Superior temporal gyrus (tissue), 1 donor: ENCODE results near the gene ASTN2.

Source experiments
- DNase-seq: peaks from one replicate; pipeline ENCODE4 v3.0.0-alpha.2; 2016; ENCODE audit errors: extremely low spot score

The ASTN2 gene

DNA sequence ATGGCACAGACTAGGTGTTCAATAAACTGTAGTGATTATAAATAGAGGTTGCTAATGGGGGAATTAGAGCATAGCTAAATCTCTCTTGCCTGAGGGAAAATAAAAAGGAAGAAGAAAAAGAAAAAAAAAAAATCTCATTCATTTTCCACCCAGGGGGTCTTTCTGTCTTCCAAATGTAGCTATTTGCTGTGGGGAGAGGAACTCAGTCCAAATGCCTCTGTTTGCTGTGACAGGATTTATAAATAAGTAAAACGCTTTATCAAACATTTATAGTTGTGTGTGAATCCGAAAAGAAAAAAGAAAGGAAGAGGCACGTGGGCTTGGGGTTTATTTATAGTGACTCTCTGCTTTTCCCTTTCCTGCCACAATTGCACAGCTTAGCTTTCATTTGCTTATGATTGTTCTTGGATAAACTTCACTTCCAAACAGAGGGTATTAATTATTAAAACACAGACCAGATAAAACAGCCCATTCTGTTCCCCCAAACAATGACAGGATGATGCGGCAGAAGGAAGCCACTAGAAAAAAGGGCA is 245.7 kb downstream of the ASTN2 start:
- no peak for DNase-seq

DNA sequence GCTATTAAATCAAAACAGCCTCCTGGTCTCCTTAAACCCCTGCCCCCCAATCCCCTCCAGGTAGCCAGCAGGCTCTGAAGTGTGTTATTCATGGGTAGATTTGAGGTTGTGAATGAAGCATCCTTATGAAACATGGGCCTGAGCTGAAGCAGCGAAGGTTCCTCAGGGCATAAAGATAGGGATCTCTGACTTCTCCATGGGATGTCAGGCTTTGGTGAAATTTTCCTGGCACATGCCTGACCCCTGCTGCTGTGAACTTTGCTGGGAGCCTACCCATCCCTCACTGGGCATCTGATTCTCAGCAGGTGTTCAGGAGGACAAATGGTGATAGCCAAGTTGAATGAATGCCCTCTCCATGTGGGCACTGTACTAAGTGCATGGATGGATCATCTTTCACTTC is 250.3 kb downstream of the ASTN2 start:
- no peak for DNase-seq

DNA sequence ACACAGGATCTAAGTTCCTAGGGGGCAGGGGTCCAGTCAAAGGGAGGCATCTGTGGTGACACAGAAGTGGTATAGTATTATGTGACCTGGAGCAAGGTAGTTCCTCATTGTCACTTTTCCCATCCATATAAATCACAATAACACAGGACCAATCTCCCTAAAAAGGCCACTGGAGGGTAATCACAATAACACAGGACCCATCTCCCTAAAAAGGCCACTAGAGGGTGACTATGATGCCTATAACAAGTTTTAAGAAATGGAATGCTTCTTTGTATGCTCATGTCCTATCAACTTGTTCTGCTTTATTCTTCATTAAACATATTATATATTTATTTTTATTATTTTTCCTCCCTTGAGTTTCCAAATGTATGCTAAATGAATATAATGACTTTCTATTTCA is 254.6 kb downstream of the ASTN2 start:
- DNase-seq, result peak; percentile 71

DNA sequence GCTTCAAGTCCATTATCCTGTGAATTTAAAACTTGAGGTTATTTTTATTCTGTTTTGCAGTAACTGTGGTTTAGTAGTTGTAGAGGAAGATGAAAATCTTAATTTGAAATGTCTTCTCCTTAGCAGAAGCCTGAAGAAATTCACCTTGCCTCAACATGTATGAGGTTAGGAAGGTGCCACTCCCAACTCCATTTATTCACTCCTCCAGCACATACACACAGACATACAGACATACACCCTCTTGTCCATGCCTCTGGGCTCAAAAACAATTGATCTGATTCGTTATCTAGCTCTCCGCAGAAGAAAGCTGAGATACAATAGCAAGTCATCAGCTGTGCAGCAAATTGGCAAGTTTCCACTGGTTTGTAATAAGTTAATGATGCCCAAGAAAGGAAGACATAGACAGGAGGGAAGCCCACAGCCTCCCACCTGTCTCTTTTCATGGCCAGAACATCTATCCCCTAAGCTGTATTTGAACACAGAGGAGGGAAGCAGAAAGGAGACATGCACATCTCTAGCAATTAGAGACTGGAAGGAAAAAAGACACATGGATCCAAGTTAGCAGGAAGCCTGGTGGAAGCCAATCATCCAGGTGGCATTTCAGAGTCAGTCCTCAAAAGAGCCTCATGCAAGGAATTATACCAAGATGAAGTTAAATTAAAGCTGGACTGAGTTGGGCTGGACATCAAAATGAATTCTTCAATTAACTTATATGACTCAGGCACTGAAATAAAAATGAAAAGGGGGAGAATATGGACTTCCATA is 257.9 kb downstream of the ASTN2 start:
- no peak for DNase-seq

DNA sequence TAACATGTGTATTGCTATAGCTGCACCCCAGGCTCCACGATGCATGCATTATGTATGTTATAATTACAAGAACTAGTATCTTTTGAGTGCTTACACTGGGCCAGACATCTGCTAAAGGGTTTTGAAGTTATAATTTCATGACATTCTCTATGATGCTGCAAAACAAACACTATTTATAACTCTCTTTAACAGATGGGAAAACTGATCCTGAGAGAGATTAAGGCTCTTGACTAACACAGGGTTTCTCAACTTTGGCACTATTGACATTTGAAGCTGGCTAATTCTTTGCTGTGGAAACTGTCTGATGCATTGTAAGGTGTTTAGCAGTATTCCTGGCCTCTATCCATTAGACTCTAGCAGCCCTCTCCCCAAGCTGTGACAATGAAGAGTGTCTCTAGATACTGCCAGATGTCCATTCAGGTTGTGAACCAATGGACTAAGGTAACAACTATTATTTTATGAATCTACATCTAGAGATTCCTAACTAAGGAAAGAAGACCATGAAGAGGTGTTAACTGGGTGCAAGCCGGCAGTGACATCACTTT is 258.6 kb downstream of the ASTN2 start:
- DNase-seq, result no peak

DNA sequence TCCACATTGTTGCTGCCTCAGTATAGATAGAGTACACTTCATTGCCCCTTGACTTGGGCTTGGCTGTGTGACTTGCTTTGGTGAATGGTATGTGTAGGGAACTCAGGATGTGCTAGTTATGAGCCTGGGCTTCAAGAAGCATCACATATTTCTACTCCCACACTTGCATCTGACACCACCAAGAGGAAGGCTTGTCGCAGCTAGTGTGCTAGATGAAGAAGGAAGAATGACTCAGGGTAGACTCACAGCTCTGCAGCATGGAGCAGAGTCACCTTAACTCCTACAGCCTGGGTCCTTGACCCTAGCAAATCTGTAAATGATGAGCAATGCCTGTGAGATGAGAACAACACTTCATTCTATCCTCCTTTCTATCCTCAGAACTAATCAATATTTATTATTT is 261.8 kb downstream of the ASTN2 start:
- no peak for DNase-seq

DNA sequence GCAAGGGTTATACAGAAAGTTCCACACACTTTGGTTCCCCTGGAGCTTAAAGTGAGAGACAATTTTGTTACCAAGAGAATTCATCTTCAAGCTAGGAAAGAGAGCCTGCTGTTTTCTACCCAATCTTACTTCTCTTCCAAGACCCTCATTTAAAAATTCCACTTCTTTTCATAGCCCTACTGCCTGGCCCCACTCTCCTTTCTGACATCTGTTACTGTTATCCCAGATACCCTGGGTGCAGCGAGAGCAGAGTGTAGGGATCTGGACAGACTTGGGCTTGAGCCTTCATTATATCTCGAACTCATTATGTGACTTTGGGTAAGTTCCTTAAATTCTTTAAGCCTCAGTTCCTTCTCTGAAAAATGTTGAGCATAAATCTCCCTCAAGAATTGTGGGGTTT is 263.1 kb downstream of the ASTN2 start:
- no peak for DNase-seq

DNA sequence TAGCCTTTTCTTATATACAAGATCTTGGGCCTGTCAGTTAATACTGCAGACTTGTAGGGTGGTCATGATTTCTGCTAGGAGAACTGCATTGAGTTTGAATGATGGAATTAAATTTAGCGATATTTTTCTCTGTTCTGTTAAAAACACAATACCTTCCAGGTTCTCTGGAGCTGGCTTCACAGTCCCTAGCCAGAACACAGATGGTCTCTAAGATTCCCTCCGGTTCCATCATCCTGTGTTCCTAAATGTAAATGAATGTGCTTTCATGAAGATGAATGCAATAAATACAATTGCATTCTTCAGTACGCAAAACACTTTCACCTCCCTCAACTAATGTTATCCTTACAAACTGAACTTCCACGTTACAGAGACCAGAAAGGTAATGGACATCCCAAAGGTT is 264.9 kb downstream of the ASTN2 start:
- DNase-seq, result no peak

DNA sequence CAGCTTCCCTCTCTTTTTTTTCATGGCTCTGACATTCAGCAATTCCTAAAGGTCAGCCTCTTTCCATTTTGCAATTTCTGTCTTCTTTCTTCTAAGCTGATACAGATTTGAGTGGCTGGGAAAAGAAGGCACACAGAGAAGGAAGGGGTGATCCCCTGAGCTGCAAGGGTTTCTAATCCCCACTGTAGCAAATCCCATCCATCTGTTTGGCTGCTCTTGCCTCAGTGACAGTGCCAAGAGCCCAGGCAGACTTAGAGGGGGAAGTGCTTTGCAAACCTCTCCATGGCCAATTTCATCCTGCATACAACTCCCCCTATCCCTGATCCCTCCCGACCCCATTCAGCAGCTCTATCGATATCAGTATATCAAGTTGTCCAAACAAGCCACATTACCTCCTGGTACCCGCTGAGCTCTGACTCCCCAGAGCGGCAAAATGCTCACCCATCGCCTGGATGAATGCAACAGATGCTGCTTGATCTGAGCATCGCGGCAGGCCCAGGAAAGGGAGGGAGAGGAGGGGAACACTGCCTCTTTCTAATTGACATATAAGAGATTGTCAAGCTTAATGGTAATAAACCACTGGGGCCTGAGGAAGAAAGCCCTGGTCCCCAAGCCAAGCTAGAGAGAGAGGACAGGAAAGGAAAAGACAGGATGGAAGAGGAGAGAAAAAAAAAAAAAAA is 268.9 kb downstream of the ASTN2 start:
- no peak for DNase-seq

DNA sequence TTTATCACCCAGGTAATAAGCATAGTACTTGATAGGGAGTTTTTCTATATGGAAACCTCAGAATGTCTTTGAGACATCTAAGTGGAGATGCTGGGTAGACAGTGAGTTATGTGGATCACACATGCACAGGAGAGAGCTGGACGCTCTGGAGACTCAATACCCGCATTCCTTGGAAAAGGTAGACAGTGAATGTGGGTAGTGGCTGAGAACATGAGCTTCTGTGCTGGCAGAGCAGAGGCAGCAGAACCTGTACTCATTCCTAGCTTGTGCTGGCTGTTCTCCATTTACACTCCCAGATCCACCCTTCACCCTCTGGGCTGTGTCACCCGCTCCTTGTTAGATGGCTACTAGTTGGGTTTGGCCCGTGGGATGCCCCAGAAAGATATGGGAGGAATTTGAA is 269.8 kb downstream of the ASTN2 start:
- DNase-seq, result no peak

DNA sequence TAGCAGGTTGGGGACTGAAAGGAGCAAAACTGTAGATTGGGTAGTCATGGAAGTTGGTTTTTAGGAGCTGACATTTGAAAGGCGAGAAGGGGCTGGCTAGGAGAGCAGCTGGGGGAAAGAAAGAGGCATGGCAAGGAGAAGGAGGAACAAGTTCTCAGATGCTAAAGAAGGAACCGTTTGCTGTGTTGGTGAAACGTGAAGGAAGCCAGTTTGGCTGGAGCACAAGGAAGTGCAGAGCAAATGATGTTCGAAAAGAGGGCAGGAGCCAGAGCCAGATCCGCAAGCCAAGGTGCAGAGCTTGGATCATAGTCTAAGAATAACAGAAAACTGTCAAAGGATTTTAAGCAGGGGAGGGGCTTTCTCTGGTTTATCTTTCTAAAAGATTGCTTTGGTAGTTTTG is 276.6 kb downstream of the ASTN2 start:
- DNase-seq, result no peak

DNA sequence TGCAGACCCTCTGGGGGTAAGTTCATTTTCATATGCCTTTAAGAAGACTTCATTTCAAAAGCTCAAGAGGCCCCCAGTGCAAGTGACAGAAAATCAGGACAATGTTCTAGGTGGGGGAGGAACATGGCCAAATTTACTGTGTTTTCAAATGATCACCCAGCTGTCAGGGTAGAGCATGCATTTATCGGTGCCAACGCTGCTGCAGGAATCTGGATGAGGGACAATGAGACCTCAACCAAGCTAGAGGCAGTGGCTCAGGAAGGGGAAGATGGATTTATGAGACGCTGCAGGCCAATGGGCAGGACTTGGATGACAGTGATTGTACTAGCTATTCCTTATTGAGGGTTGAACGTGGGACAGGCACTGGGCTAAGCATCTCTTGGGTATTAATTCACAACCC is 278.4 kb downstream of the ASTN2 start:
- DNase-seq, result no peak

DNA sequence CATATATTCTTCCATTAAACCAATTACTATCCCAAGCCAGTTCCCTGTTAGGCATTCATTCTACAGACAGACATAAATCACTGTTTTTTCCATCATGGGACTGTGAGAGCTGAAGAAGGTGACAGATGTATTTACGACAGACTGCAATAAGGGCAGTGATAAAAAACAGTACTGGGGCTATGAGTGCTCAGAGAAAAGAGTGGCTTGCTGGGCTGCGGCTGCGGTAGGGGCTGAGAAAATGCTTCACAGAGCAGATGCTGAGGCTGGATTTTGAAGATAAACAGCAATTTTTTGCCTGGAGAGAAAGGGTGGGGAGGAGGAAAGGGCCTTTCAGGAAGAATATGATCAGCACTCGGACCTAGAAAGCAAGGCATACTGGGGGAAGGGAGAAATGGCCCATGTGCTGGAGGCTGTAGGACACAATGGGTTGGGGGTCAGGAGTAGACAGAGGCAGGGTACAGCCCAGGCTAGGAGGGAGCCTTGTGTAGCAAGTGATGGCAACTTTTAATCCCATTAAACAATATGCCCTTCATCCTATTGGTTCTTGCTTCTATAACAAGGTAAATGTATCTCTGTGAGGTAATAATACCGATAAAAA is 279.3 kb downstream of the ASTN2 start:
- no peak for DNase-seq

DNA sequence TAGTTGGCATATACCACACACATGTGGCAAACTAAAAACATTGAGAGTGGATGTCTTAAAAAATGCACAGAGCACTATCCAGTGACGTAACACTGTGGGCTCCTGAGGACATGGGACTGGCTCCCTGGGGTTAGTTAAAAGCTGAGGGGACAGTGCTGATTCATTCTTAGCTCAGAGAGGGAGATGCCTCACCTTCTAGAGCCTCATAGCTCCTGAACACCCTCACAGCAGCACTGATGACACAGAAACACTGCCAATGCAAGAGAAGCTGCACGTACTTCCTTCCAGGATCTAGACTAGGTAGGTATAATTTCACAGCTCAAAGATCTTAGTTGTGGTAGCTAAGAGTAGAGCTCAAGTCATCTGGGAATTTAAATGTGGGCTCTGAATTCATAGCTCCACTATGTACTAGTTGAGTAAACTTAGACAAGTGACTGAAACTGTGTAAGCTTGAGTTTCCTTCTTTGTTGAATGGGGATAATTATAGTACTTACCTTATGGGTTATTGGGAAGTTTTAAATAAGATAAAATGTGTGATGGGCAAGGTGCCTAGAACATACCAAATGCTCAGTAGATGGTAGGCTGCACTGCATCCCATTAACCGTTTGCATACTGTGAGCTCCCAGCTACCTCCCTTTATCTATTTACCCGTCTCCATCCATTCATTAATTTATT is 279.9 kb downstream of the ASTN2 start:
- no peak for DNase-seq

DNA sequence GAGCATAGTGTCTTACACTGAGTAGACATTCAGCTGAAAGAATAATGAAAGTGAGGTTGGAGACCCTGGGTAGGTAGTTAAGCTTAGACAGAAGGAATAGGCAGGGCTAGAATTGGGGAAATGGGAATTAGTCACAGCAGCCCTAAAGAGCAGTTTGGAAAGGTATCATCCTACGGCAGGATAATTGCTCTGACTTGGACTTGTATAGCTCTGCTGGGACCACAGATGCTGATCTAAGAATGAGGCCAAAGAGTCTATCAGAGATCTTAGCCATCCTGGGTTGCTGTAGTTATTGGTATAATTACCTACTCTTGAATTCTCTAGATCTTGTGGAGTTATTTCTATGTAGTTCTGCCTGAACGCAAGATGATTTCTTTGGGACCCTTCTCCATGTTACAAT is 288.0 kb downstream of the ASTN2 start:
- DNase-seq, result no peak

DNA sequence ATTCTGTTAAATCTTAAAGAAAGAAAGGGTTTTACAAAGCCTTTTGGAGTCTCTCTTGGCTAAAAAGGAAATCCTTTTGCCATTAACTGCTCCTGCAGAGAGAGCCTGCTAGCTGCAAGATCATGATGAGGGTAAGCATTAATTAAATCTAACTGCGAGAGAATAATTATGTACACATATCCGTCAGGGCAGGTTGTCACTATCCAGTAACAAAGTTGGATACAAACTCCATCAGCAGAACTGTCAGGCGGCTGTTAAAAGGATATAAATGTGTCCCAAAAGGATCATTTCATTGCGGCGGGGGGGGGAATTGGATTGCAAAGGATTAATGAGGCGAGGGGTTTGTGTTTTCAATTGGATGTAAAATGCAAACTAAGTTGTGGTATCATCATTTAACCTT is 289.3 kb downstream of the ASTN2 start:
- no peak for DNase-seq

DNA sequence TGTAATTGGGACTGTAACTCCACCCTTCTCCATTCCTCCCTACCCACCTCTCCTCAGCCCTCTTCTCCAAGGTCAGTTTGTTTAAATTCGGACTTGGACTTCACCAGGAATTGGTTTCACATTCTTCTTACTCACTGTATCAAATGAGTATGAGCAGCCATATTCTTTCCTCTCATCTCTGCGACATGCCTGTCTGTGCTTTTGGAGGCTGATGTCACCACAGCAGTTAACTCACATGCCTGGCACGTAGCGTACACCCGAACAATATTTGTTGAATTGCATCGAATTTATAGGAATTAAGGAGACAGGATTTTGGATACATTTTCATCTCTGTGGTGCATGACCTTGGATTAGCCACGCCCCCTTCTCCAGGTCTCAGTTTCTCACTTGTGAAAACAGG is 291.1 kb downstream of the ASTN2 start:
- DNase-seq, result no peak

DNA sequence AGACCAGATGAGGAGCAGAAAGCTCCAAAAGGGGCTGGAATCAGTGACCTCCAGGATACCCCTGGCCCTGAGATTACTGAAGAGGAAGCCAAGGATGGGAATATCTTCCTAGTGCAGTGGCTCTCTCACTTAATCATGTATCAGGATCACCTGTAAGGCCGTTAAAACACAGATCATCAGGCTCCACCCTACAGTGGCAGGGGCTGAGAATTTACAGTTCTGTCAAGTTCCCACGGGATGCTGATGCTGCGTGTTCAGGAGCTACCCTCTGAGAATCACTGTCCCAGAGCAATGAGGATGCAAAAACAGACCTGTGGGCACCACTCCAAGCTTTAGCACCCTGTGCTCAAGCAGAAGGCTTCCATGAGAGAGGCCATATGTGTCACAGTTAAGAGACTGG is 291.9 kb downstream of the ASTN2 start:
- no peak for DNase-seq

DNA sequence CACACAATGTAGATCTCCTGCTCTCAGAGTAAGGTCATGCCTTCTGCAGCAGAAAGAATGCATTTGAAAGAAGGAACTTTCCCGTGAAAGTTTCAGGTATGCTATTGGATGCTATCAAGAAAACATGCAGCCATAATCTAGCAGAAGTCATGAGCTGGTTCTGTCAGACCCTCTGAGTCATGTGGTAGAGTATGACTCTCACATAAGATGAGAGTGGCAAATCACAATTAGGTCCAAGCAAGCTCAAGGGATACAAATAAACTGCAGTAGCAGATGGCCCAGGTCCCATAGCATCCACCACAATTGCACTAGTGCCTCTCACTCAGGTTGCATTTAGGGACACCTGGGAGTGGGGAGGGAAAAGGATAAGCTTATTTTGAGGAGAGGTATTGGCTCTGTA is 292.8 kb downstream of the ASTN2 start:
- DNase-seq, result no peak

DNA sequence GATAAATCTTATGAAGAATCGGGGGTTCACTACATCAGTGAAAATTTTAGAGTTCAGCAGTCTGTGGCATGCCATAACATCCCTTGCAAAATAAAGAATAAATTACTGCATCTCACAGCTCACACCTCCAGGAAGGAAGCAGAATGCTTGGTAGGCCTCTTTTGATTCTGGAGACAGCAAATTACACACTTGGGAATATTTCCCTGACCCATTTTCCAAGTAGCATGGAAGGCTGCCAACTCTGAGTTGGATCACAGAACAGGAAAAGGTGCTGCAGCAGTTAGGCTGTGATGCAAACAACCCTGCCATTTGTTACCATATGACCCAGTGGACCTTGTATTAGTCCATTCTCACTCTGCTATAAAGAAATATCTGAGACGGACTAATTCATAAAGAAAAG is 293.5 kb downstream of the ASTN2 start:
- peak; percentile 57 for DNase-seq

DNA sequence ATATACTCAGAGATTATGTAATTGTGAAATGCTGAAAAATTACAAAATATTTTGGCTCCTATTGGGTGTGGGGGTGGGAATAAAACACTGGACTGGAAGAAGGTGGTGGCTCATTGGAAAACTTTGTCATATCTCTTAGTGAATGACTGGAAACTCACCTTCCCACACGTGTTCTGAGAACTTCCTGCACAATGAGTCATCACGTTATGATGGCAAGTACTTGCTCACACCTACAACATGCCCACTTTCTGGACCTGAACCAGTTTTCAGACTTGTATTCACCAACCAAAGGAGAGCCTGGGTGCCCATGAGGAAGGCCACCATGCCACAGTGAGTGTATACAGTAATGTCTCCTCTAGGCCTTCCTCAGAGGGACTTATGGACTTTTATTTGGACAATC is 294.8 kb downstream of the ASTN2 start:
- DNase-seq, result peak; percentile 42

DNA sequence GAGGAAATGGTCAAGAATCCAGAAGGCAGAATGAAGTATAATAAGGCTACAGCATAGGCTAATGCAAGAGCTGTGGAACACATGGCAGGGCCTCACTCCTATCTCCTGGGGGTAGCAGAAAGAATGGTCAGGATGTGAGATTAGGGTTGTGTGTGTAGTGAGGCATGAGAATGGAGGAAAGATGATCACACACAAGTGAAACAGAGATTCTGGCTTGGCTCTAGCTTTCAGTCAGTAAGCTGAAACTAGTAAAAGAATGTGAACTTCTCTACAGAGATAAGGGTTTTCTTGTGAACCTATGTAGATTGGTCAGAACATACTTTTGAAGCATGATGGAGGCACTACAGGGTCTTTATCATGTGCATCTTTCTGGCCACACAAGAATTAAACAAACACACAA is 298.8 kb downstream of the ASTN2 start:
- DNase-seq, result no peak
